Activated T-cell treated with anti-CD3 and anti-CD28 coated beads, Interleukin-2, amount 50 U/mL, for 72 hours (primary cell): Measurements from ENCODE around the gene SMTNL2. TPM values are rescaled to one million over a fixed set of nuclear protein-coding genes. Genes with fewer than 3 reads are reported as not detected.
"Not testable (repeated sequence)": the region's sequence is repeated elsewhere in the genome, so short reads cannot be mapped to it uniquely, and the experiment has no call there.

Experiments used
- ATAC-seq, 2 donors: fragments of 150-1000 bp; cut with Tn5 transposase; replicated peaks in 1 of 2; 2 replicates each; pipeline ENCODE4 v1.10.0; 2021; ENCODE audit warnings: moderate library complexity in 2 of 2, mild to moderate bottlenecking in 1 of 2
- DNase-seq, 2 donors: peaks; one replicate each; pipeline ENCODE4 v3.0.0; 2021 to 2022; ENCODE audit warnings: mixed read lengths in 1 of 2
- H3K27ac Mint-ChIP-seq: one replicate; pipeline ENCODE4 v1.8.0; 2022; ENCODE audit warnings: mild to moderate bottlenecking, moderate library complexity, mixed read lengths
- H3K27me3 Mint-ChIP-seq: one replicate; pipeline ENCODE4 v1.8.0; 2022; ENCODE audit warnings: low read depth, mixed read lengths
- H3K36me3 Mint-ChIP-seq, 2 donors: one replicate each; pipeline ENCODE4 v1.8.0; 2022; ENCODE audit warnings: mixed read lengths in 2 of 2, mild to moderate bottlenecking in 1 of 2; ENCODE audit not compliant: insufficient read depth in 2 of 2
- H3K4me1 Mint-ChIP-seq: one replicate; pipeline ENCODE4 v1.8.0; 2022; ENCODE audit warnings: low read depth, mixed read lengths
- H3K4me3 Mint-ChIP-seq, 2 donors: one replicate each; pipeline ENCODE4 v1.8.0; 2022; ENCODE audit warnings: mild to moderate bottlenecking in 2 of 2, mixed read lengths in 2 of 2, moderate library complexity in 2 of 2
- H3K9me3 Mint-ChIP-seq, 2 donors: one replicate each; pipeline ENCODE4 v1.8.0; 2022; ENCODE audit warnings: mixed read lengths in 2 of 2
- total RNA-seq, 2 donors: library from RNA; stranded (reverse); gene quantifications; one replicate each; pipeline ENCODE4 v1.2.3, GENCODE V29; 2022

Gene SMTNL2
- total RNA-seq, 2 donors from 2014 or later: not detected

DNA sequence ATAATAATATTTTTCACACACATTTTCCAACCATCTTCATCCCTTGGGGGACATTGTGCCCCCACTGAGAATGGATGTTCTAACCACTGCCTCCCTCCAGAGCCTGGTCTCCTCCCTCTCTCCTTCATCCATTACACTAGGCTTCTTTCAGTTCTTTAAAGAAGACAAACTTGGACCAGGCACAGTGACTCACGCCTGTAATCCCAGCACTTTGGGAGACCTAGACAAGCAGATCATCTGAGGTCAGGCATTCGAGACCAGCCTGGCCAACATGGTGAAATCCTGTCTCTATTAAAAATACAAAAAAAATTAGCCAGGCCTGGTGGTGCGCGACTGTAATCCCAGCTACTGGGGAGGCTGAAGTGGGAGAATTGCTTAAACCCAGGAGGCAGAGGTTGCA is 50.6 kb downstream of the SMTNL2 start:
- ATAC-seq: no peak
- DNase-seq: no peak
- no peak overlapping the region for H3K27ac Mint-ChIP-seq
- no peaks in the 10 kb centered on the region for H3K36me3 Mint-ChIP-seq
- H3K4me1 Mint-ChIP-seq: peaks cover 22% of the 10 kb centered on the region
- H3K9me3 Mint-ChIP-seq: peaks cover 0 to 3% of the 10 kb centered on the region in 2 donors
- no peak overlapping the region for H3K4me3 Mint-ChIP-seq
- H3K27me3 Mint-ChIP-seq: peaks cover 58% of the 10 kb centered on the region

- Mint-ChIP-seq H3K9me3 (peaks cover 0 to 3% of the 10 kb centered on the region in 2 donors), H3K27me3 (peaks cover 65% of the 10 kb centered on the region), H3K36me3 (no peaks in the 10 kb centered on the region), H3K4me3 (peak overlapping the region; percentile 8 to 53), H3K27ac (no peak overlapping the region), H3K4me1 (peaks cover 24% of the 10 kb centered on the region)
- DNase-seq: no peak
- peak; percentile 29 to 37 for ATAC-seq
Observed at GRCh38 chr17:4635823-4636375, 51.6 kb downstream of the SMTNL2 start.

DNA sequence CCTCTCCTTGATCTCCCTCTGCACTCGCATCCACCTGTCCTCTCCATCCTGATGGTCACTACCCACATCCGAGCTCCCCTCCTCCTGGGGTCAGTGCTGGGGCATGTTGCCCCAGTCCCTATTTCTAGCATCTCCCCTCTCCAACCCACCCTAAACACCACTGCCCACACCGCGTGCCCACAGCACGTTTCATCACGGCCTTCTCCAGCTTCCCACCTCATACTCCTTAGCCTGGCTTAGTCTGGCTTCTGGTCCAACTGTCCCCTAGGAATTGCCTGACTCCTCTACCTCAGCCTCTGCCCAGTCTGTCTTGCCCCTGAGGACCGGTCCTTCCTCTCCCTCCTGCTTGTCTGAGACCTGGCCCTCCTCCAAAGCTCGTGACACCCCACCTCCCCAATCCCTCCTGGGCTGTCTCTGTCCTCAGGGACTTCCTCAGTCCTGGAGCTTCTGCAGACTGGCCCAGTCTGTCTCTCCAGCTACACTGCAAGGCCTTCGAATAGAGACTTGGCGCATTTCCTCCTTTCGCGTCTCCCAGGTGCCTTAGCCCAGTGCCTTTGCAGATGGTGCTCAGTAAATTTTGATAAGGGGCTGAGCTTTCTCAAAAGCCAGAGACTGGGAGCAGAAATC is 52.3 kb downstream of the SMTNL2 start:
- Mint-ChIP-seq H3K4me3 (peak overlapping the region in 1 of 2 donors; percentile 53), H3K4me1 (peaks cover 27% of the 10 kb centered on the region), H3K36me3 (no peaks in the 10 kb centered on the region), H3K27me3 (peaks cover 71% of the 10 kb centered on the region), H3K27ac (no peak overlapping the region), H3K9me3 (peaks cover 0 to 3% of the 10 kb centered on the region in 2 donors)
- ATAC-seq: no peak
- no peak for DNase-seq

DNA sequence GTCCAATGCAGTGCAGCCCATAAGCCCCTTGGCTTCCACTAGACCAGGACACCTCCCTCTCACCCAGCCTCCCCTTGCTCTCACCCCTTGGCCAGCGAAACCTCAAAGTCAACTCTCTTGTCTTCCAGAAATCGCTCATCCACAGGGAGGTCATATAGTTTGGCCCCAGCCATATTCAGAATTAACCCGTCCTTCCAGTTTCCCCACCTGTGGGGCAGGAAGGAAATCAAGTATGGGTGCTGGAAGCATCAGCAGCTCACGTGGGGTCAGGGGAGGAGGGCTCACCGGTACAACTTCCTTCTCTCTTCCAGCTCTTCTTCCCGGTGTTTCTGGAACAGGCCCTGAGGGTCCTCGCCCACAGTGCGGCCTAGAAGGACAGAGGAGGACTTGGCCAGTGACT is 54.4 kb downstream of the SMTNL2 start:
- not testable (repeated sequence) for H3K27ac Mint-ChIP-seq, H3K36me3 Mint-ChIP-seq, DNase-seq, H3K9me3 Mint-ChIP-seq, ATAC-seq
- H3K27me3 Mint-ChIP-seq: peaks cover 88% of the 10 kb centered on the region
- H3K4me1 Mint-ChIP-seq: peaks cover 32% of the 10 kb centered on the region
- peak overlapping the region in 1 of 2 donors; percentile 82 for H3K4me3 Mint-ChIP-seq

- Mint-ChIP-seq H3K4me1 (peaks cover 32% of the 10 kb centered on the region), H3K4me3 (peak overlapping the region; percentile 64 to 82), H3K27me3 (peaks cover 91% of the 10 kb centered on the region)
- H3K27ac Mint-ChIP-seq, H3K9me3 Mint-ChIP-seq, H3K36me3 Mint-ChIP-seq: not testable (repeated sequence)
- peak; percentile 56 to 61 for DNase-seq
- peak; percentile 70 to 78 for ATAC-seq
Observed at GRCh38 chr17:4639301-4640059, 55.2 kb downstream of the SMTNL2 start.

GRCh38 chr17:4640569-4641188 is 56.4 kb downstream of the SMTNL2 start:
- Mint-ChIP-seq H3K4me1 (peaks cover 30% of the 10 kb centered on the region), H3K4me3 (peak overlapping the region; percentile 66 to 72), H3K27me3 (peaks cover 93% of the 10 kb centered on the region)
- DNase-seq (peak; percentile 56 to 66), ATAC-seq (peak; percentile 71 to 77)
- H3K36me3 Mint-ChIP-seq, H3K27ac Mint-ChIP-seq, H3K9me3 Mint-ChIP-seq: not testable (repeated sequence)

- H3K9me3 Mint-ChIP-seq: no peaks in the 10 kb centered on the region
- DNase-seq (no peak), ATAC-seq (no peak)
- no peak within 1 kb of the TSS for H3K27ac Mint-ChIP-seq
- peaks cover 21% of the 10 kb centered on the region for H3K4me1 Mint-ChIP-seq
- peak within 1 kb of the TSS; percentile 66 to 72 for H3K4me3 Mint-ChIP-seq
- H3K27me3 Mint-ChIP-seq: peaks cover 93% of the 10 kb centered on the region
- no peaks in the 10 kb centered on the region for H3K36me3 Mint-ChIP-seq
Observed at GRCh38 chr17:4641297-4642195, 57.2 kb downstream of the SMTNL2 start, which contains the start of gene ALOX15. ALOX15 (minus strand) TSS chr17:4641678; CDS start chr17:4641651, 27 bp downstream.

- no peak overlapping the region for H3K27ac Mint-ChIP-seq
Observed at GRCh38 chr17:4642286-4642685, 58.0 kb downstream of the SMTNL2 start.

DNA sequence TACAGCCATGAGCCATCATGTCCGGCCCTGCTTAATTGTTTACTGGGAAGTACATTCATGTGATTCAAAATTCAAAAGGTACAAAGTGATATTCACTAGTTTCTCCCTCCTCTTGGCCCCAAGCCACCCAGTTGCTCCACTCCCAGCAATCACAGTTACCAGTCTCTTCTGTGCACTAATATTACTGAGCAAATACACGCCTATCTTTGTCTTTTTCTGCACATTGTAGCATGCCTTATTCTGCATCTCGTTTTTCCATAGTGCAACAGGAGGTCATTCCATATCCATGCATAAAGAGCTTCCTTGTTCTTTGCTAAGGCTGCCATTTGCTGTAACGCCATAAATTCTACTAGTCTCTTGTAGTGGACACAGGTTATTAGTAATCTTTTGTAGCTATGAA is 59.3 kb downstream of the SMTNL2 start:
- Mint-ChIP-seq H3K9me3 (no peaks in the 10 kb centered on the region), H3K4me3 (no peak overlapping the region)

More at GRCh38 chr17:4642286-4642685, 58.0 kb downstream of the SMTNL2 start:
- peaks cover 16% of the 10 kb centered on the region for H3K4me1 Mint-ChIP-seq
- ATAC-seq: no peak
- peaks cover 86% of the 10 kb centered on the region for H3K27me3 Mint-ChIP-seq
- DNase-seq: no peak
- no peaks in the 10 kb centered on the region for H3K36me3 Mint-ChIP-seq
- no peaks in the 10 kb centered on the region for H3K9me3 Mint-ChIP-seq
- H3K4me3 Mint-ChIP-seq: peak overlapping the region in 1 of 2 donors; percentile 34

GRCh38 chr17:4645642-4646041 is 61.3 kb downstream of the SMTNL2 start:
- ATAC-seq (no peak), DNase-seq (no peak)
- H3K36me3 Mint-ChIP-seq: no peaks in the 10 kb centered on the region
- no peaks in the 10 kb centered on the region for H3K9me3 Mint-ChIP-seq
- H3K4me1 Mint-ChIP-seq: peaks cover 10% of the 10 kb centered on the region
- no peak overlapping the region for H3K27ac Mint-ChIP-seq
- no peak overlapping the region for H3K4me3 Mint-ChIP-seq
- peaks cover 75% of the 10 kb centered on the region for H3K27me3 Mint-ChIP-seq

More for the DNA sequence above, 59.3 kb downstream of the SMTNL2 start:
- H3K4me1 Mint-ChIP-seq: peaks cover 16% of the 10 kb centered on the region
- H3K36me3 Mint-ChIP-seq: no peaks in the 10 kb centered on the region
- no peak for DNase-seq
- no peak for ATAC-seq
- peaks cover 82% of the 10 kb centered on the region for H3K27me3 Mint-ChIP-seq
- H3K27ac Mint-ChIP-seq: no peak overlapping the region

- no peak for DNase-seq
- Mint-ChIP-seq H3K4me1 (no peaks in the 10 kb centered on the region), H3K4me3 (no peak overlapping the region), H3K36me3 (no peaks in the 10 kb centered on the region), H3K27ac (no peak overlapping the region), H3K27me3 (peaks cover 71% of the 10 kb centered on the region), H3K9me3 (no peaks in the 10 kb centered on the region)
- no peak for ATAC-seq
Observed at GRCh38 chr17:4648741-4649140, 64.4 kb downstream of the SMTNL2 start.

- Mint-ChIP-seq H3K27ac (no peak overlapping the region), H3K27me3 (peaks cover 46% of the 10 kb centered on the region), H3K36me3 (no peaks in the 10 kb centered on the region), H3K4me1 (peaks cover 9% of the 10 kb centered on the region), H3K9me3 (no peaks in the 10 kb centered on the region), H3K4me3 (no peak overlapping the region)
- ATAC-seq: no peak
- no peak for DNase-seq
Observed at GRCh38 chr17:4652997-4653396, 68.7 kb downstream of the SMTNL2 start.
